Measurements from ENCODE around the gene CIB4.

- TF ChIP-seq POLR2A (IDR thresholded peaks at IDR 0.05; ENCODE audit: low read length) (no peak), GATA1 (IDR thresholded peaks at IDR 0.05; ENCODE audit: low read depth, low read length) (no peak)
These were observed 40.5 kb upstream of the CIB4 start for GRCh38 chr2:26681656-26682055.
